Astrocyte of the cerebellum (primary cell): ENCODE results near the gene AKAP8.

Source experiments
- DNase-seq: peaks from one replicate; pipeline ENCODE4 v3.0.0-alpha.2; 2011; ENCODE audit warnings: low read depth
- H3K4me3 ChIP-seq: 2 replicates; pipeline ENCODE4 v1.5.1; 2011; ENCODE audit warnings: mild to moderate bottlenecking, low read depth, low read length, moderate library complexity
- CTCF ChIP-seq: IDR thresholded peaks from 2 replicates; pipeline ENCODE4 v1.5.1; 2012; ENCODE audit warnings: low read length, low read depth, moderate library complexity, mild to moderate bottlenecking; ENCODE audit errors: missing control alignments
- in situ Hi-C: cut with HindIII; loops from 2 replicates; pipeline ENCODE4 v1.10.0; 2017; ENCODE audit warnings: low sequenced_read_pairs

Gene AKAP8

GRCh38 chr19:15404097-15404779 lies 24.7 kb upstream of the AKAP8 start:
- in situ Hi-C loops: no loop called here
- TF ChIP-seq CTCF: no peak
- DNase-seq: no peak
- no peak overlapping the region for H3K4me3 ChIP-seq

GRCh38 chr19:15403151-15403531 lies 23.6 kb upstream of the AKAP8 start:
- in situ Hi-C loops: no loop called here

GRCh38 chr19:15402411-15403150 lies 23.0 kb upstream of the AKAP8 start:
- in situ Hi-C loops: no loop called here
- no peak for TF ChIP-seq CTCF
- no peak overlapping the region for H3K4me3 ChIP-seq
- DNase-seq: no peak

More at GRCh38 chr19:15403151-15403531, 23.6 kb upstream of the AKAP8 start:
- no peak for DNase-seq
- no peak for TF ChIP-seq CTCF
- H3K4me3 ChIP-seq: no peak overlapping the region

GRCh38 chr19:15401397-15401710 lies 21.8 kb upstream of the AKAP8 start:
- DNase-seq: no peak
- no peak for TF ChIP-seq CTCF
- H3K4me3 ChIP-seq: no peak overlapping the region
- in situ Hi-C loops: no loop called here

- in situ Hi-C loops: no loop called here
- no peak for TF ChIP-seq CTCF
- no peak for DNase-seq
- no peak overlapping the region for H3K4me3 ChIP-seq
These were observed 21.2 kb upstream of the AKAP8 start for GRCh38 chr19:15400521-15401396.

GRCh38 chr19:15399635-15400034 lies 20.0 kb upstream of the AKAP8 start:
- H3K4me3 ChIP-seq: no peak overlapping the region
- no peak for DNase-seq
- in situ Hi-C loops: no loop called here
- no peak for TF ChIP-seq CTCF
